ENCODE measurements around the gene VARS2. TPM values are rescaled to one million over a fixed set of nuclear protein-coding genes. Genes with fewer than 3 reads are reported as not detected.

VARS2 gene
- total RNA-seq, 1 experiment from 2014 or later: 60.3 TPM

- H3K36me3 ChIP-seq (ENCODE audit: low read depth): no peaks in the 10 kb centered on the region
- peaks cover 10% of the 10 kb centered on the region; the same call in 1 of the 2 replicates for H3K27me3 ChIP-seq (ENCODE audit: insufficient read depth, low read depth)
- intact Hi-C loops (cut with micrococcal nuclease; ENCODE audit: unreplicated experiment): no loop called here
- TF ChIP-seq EZH2 (IDR thresholded peaks at IDR 0.05; ENCODE audit: low read depth) (no peak), CTCF (conservative IDR thresholded peaks at IDR 0.05) (no peak)
- H3F3A ChIP-seq (ENCODE audit: insufficient read depth, low read depth): 0 out of 2 replicates have a peak, but pooled peaks cover 4% of the 10 kb centered on the region
- ChIA-PET POLR2A (ENCODE audit: unreplicated experiment) (no interaction called here), CTCF (no interaction called here)
- H3K79me2 ChIP-seq (ENCODE audit: low read depth): no peaks in the 10 kb centered on the region
- no TSS peak for BruUV-seq (replicated peaks)
- DNase-seq: no peak
- no peak overlapping the region for H3K4me3 ChIP-seq
- H3K4me2 ChIP-seq: no peak overlapping the region
- H2AFZ ChIP-seq: no peak overlapping the region
- no peak overlapping the region for H3K27ac ChIP-seq
- no peaks in the 10 kb centered on the region for H3K9me3 ChIP-seq (ENCODE audit: insufficient read depth, low read depth)
- no peaks in the 10 kb centered on the region for H4K20me1 ChIP-seq (ENCODE audit: insufficient read depth)
- no peaks in the 10 kb centered on the region for H3K9me2 ChIP-seq (ENCODE audit: insufficient read depth)
- peaks cover 9% of the 10 kb centered on the region for H3K4me1 ChIP-seq (replicated peaks; ENCODE audit: insufficient read depth)
These were observed 38.0 kb downstream of the VARS2 start for GRCh38 chr6:30951907-30952469.

- no peak for DNase-seq
- Histone ChIP-seq H3K36me3 (ENCODE audit: low read depth) (no peaks in the 10 kb centered on the region), H3K4me3 (peak overlapping the region; percentile 52; the same call in 1 of the 2 replicates), H3K27ac (no peak overlapping the region), H3K4me2 (peak overlapping the region; percentile 56), H3F3A (ENCODE audit: insufficient read depth, low read depth) (peaks cover 7% of the 10 kb centered on the region; the same call in 1 of the 2 replicates), H2AFZ (peak overlapping the region; percentile 72; the same call in 1 of the 2 replicates), H4K20me1 (ENCODE audit: insufficient read depth) (no peaks in the 10 kb centered on the region), H3K79me2 (ENCODE audit: low read depth) (no peaks in the 10 kb centered on the region), H3K27me3 (ENCODE audit: insufficient read depth, low read depth) (peaks cover 6% of the 10 kb centered on the region; the same call in 1 of the 2 replicates), H3K4me1 (replicated peaks; ENCODE audit: insufficient read depth) (peaks cover 9% of the 10 kb centered on the region), H3K9me2 (ENCODE audit: insufficient read depth) (no peaks in the 10 kb centered on the region), H3K9me3 (ENCODE audit: insufficient read depth, low read depth) (no peaks in the 10 kb centered on the region)
- CTCF ChIA-PET: interaction anchor here (0.6 to 1.9 kb wide), 3 partner anchors 12 to 336 kb away, joined by 4 to 16 read pairs (median 4); no protein-coding TSS in a partner anchor
- TF ChIP-seq CTCF (conservative IDR thresholded peaks at IDR 0.05) (no peak), EZH2 (IDR thresholded peaks at IDR 0.05; ENCODE audit: low read depth) (no peak)
- BruUV-seq (replicated peaks): TSS peak; percentile 81
- POLR2A ChIA-PET (ENCODE audit: unreplicated experiment): interaction anchor here (0.6 kb wide), 1 partner anchor 72 kb away, joined by 6 read pairs; no protein-coding TSS in a partner anchor
- intact Hi-C loops (cut with micrococcal nuclease; ENCODE audit: unreplicated experiment): no loop called here
These were observed 40.8 kb downstream of the VARS2 start for GRCh38 chr6:30954631-30955366.

GRCh38 chr6:30955367-30956042, 41.5 kb downstream of the VARS2 start:
- H3K36me3 ChIP-seq (ENCODE audit: low read depth): no peaks in the 10 kb centered on the region
- H3F3A ChIP-seq (ENCODE audit: insufficient read depth, low read depth): peaks cover 11% of the 10 kb centered on the region; the same call in 1 of the 2 replicates
- H3K4me3 ChIP-seq: peak overlapping the region; percentile 52
- no TSS peak for BruUV-seq (replicated peaks)
- TF ChIP-seq CTCF (conservative IDR thresholded peaks at IDR 0.05): no peak
- TF ChIP-seq EZH2 (IDR thresholded peaks at IDR 0.05; ENCODE audit: low read depth): no peak
- peak overlapping the region; percentile 72 for H2AFZ ChIP-seq
- POLR2A ChIA-PET (ENCODE audit: unreplicated experiment): interaction anchor here (0.6 to 0.7 kb wide), 3 partner anchors 73 to 192 kb away, joined by 3 to 6 read pairs (median 4); no protein-coding TSS in a partner anchor
- no peaks in the 10 kb centered on the region for H3K9me2 ChIP-seq (ENCODE audit: insufficient read depth)
- no peak overlapping the region for H3K27ac ChIP-seq
- no peaks in the 10 kb centered on the region for H3K79me2 ChIP-seq (ENCODE audit: low read depth)
- no peaks in the 10 kb centered on the region for H4K20me1 ChIP-seq (ENCODE audit: insufficient read depth)
- CTCF ChIA-PET: interaction anchor here (0.6 to 1.9 kb wide), 3 partner anchors 13 to 336 kb away, joined by 4 to 16 read pairs (median 4); no protein-coding TSS in a partner anchor
- H3K4me1 ChIP-seq (replicated peaks; ENCODE audit: insufficient read depth): peaks cover 9% of the 10 kb centered on the region
- DNase-seq: peak in 1 of 2 experiments; percentile 76
- H3K4me2 ChIP-seq: peak overlapping the region; percentile 56
- peaks cover 6% of the 10 kb centered on the region; the same call in 1 of the 2 replicates for H3K27me3 ChIP-seq (ENCODE audit: insufficient read depth, low read depth)
- H3K9me3 ChIP-seq (ENCODE audit: insufficient read depth, low read depth): no peaks in the 10 kb centered on the region
- intact Hi-C loops (cut with micrococcal nuclease; ENCODE audit: unreplicated experiment): no loop called here

Data from PC-9 (cell line).